Breast epithelium (tissue), 3 donors: ENCODE measurements around the gene RDH13.

ENCODE experiments used
- POLR2A ChIP-seq: fragments of 450-650 bp; IDR thresholded peaks from one replicate; pipeline ENCODE4 v1.6.1; 2016; ENCODE audit warnings: antibody characterized with exemption, mild to moderate bottlenecking, moderate library complexity
- POLR2AphosphoS5 ChIP-seq, 3 donors: sonication (generic); formaldehyde crosslinking; IDR thresholded peaks; one replicate each; pipeline ENCODE4 v1.6.1; 2017; ENCODE audit warnings: antibody characterized with exemption in 3 of 3
- TF ChIP-seq, protein P1 (sequence below), 3 donors: fragments of 450-650 bp; IDR thresholded peaks; one replicate each; pipeline ENCODE4 v1.5.1; 2016 to 2017; ENCODE audit warnings: antibody characterized with exemption in 3 of 3, mild to moderate bottlenecking in 3 of 3, moderate library complexity in 3 of 3

GRCh38 chr19:55050749-55051532, 12.0 kb downstream of the RDH13 start:
- TF ChIP-seq, protein P1, sequence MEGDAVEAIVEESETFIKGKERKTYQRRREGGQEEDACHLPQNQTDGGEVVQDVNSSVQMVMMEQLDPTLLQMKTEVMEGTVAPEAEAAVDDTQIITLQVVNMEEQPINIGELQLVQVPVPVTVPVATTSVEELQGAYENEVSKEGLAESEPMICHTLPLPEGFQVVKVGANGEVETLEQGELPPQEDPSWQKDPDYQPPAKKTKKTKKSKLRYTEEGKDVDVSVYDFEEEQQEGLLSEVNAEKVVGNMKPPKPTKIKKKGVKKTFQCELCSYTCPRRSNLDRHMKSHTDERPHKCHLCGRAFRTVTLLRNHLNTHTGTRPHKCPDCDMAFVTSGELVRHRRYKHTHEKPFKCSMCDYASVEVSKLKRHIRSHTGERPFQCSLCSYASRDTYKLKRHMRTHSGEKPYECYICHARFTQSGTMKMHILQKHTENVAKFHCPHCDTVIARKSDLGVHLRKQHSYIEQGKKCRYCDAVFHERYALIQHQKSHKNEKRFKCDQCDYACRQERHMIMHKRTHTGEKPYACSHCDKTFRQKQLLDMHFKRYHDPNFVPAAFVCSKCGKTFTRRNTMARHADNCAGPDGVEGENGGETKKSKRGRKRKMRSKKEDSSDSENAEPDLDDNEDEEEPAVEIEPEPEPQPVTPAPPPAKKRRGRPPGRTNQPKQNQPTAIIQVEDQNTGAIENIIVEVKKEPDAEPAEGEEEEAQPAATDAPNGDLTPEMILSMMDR (IDR thresholded peaks at IDR 0.05) = no peak
- TF ChIP-seq POLR2A (no peak), POLR2AphosphoS5 (IDR thresholded peaks at IDR 0.05) (no peak)
